Measurements from ENCODE around the gene VEZF1. TPM values are rescaled to one million over a fixed set of nuclear protein-coding genes. Genes with fewer than 3 reads are reported as not detected.

Gene VEZF1
- total RNA-seq, 4 donors from 2014 or later, result 45.3 to 76.0 (median 63.7) TPM

DNA sequence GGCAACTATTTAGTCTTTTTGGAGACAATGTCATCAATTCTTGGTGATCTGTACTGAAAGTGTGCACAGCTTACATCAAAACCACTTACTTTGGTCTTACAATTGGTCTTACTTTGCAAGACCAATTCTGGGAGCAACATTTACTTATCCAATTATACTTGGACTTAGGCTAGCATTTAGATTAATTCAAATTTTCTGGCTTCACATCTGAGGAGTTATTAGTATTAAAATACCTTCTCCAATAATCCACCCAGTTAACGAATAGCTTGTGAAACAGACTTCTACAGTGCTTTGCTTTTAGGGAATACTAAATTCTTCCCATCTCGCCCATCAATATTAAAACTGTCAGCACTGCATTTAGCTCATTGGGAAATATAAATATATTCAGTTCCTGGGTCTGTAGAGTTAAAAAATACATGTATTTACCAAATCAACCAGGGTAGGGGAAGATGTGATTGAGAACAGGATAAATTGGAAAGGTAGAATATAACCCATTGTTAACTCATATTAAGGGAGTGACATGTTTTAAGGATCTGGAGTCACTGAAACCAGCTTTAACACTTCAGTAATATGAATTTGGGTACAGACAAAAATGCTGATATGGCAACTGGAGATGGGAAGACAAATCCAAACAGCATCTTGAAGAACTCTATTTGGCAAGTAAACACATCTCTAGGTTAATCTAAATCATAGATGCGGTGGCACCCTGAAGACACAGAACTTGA is 9.2 kb upstream of the VEZF1 start:
- no peak for DNase-seq (ENCODE audit: low spot score in 2 of 2)
- H3K4me3 ChIP-seq, result no peak overlapping the region
- 71% methylated on average over 3 of the region's 3 CpGs for whole genome bisulfite sequencing
- H3K36me3 ChIP-seq, result peaks cover 10% of the 10 kb centered on the region
- H3K27me3 ChIP-seq, result no peaks in the 10 kb centered on the region
- H3K27ac ChIP-seq, result no peak overlapping the region
- TF ChIP-seq POLR2AphosphoS5 (IDR thresholded peaks at IDR 0.05) (no peak), POLR2A (IDR thresholded peaks at IDR 0.05) (no peak)
- TF ChIP-seq, protein P1, sequence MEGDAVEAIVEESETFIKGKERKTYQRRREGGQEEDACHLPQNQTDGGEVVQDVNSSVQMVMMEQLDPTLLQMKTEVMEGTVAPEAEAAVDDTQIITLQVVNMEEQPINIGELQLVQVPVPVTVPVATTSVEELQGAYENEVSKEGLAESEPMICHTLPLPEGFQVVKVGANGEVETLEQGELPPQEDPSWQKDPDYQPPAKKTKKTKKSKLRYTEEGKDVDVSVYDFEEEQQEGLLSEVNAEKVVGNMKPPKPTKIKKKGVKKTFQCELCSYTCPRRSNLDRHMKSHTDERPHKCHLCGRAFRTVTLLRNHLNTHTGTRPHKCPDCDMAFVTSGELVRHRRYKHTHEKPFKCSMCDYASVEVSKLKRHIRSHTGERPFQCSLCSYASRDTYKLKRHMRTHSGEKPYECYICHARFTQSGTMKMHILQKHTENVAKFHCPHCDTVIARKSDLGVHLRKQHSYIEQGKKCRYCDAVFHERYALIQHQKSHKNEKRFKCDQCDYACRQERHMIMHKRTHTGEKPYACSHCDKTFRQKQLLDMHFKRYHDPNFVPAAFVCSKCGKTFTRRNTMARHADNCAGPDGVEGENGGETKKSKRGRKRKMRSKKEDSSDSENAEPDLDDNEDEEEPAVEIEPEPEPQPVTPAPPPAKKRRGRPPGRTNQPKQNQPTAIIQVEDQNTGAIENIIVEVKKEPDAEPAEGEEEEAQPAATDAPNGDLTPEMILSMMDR (IDR thresholded peaks at IDR 0.05), result no peak
- no peaks in the 10 kb centered on the region for H3K9me3 ChIP-seq
- H3K4me1 ChIP-seq, result peaks cover 22% of the 10 kb centered on the region

DNA sequence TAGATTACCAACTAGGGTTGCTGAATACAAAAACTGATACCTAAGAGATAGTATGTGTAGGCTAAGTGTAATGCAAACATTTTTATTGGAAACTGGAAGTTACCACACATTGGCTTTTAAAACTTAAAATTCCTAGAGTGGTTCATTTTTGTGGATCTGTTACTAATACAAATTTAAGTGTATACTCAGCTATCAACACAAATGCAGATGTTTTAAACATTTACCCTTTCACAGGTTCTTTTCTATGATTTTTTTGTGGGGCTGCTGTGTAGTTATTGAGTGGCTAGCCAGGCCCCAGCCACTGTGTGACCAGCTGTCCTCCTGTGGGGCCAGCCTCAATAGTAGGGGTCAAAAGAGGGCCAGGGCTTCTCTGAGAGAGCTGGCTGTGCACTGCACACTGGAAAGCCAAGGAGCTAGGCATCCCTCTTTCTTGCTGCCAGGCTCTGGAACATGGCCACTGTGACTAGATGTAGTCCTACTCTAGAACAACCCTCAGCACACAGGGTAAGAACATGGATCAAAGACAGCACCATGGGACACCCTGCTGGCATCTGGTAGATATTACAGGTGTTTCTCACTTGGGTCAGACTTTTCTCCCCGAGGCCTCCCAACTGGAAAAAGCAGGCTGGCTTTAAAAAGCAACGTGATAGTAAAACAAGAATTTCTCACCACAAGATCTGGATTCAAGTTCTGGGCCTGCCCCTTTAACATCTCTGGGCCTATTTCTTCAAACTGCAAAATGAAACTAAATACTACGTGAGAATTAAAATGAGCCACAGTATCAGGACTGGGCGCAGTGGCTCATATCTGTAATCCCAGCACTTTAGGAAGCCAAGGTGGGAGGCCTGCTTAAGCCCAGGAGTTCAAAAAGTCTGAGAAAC is 7.3 kb upstream of the VEZF1 start:
- Histone ChIP-seq H3K9me3 (no peaks in the 10 kb centered on the region), H3K27ac (no peak overlapping the region), H3K36me3 (peaks cover 5% of the 10 kb centered on the region), H3K4me3 (no peak overlapping the region), H3K27me3 (no peaks in the 10 kb centered on the region), H3K4me1 (peaks cover 22% of the 10 kb centered on the region)
- 24% methylated on average over 4 of the region's 4 CpGs for WGBS
- DNase-seq (ENCODE audit: low spot score in 2 of 2), result peak in 1 of 2 donors; percentile 71
- TF ChIP-seq POLR2A (IDR thresholded peaks at IDR 0.05) (no peak), EP300 (IDR thresholded peaks at IDR 0.05) (no peak), POLR2AphosphoS5 (IDR thresholded peaks at IDR 0.05) (peak in 1 of 3 donors; percentile 60)
- TF ChIP-seq, protein P1 (IDR thresholded peaks at IDR 0.05), result peak; percentile 58 to 70

DNA sequence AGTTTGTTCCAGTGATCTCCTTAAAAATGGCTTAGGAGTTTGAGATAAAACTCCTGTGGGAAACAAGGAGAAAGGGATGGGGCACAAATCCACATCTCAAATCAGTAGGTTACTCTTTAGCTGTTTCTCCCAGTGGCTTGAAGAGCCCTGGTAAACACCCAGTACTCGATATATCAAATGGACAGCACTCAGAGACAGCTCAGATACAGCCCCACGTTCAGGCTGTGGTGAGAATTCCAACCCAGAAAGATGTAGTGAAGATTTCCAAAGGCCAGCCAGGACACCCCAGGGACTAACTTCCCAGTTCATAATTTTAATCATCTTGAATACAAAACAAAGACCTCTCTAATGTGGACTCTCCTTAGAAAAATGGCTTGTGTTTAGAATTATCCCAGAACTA is 6.4 kb upstream of the VEZF1 start:
- Histone ChIP-seq H3K27me3 (no peaks in the 10 kb centered on the region), H3K36me3 (peaks cover 5% of the 10 kb centered on the region), H3K9me3 (no peaks in the 10 kb centered on the region), H3K4me1 (peaks cover 24% of the 10 kb centered on the region), H3K27ac (no peak overlapping the region), H3K4me3 (no peak overlapping the region)
- TF ChIP-seq POLR2AphosphoS5 (IDR thresholded peaks at IDR 0.05) (no peak), EP300 (IDR thresholded peaks at IDR 0.05) (no peak), POLR2A (IDR thresholded peaks at IDR 0.05) (no peak)
- TF ChIP-seq, protein P1 (IDR thresholded peaks at IDR 0.05), result no peak
- DNase-seq (ENCODE audit: low spot score in 2 of 2), result no peak
- WGBS, result 40% methylated on average over 2 of the region's 2 CpGs

DNA sequence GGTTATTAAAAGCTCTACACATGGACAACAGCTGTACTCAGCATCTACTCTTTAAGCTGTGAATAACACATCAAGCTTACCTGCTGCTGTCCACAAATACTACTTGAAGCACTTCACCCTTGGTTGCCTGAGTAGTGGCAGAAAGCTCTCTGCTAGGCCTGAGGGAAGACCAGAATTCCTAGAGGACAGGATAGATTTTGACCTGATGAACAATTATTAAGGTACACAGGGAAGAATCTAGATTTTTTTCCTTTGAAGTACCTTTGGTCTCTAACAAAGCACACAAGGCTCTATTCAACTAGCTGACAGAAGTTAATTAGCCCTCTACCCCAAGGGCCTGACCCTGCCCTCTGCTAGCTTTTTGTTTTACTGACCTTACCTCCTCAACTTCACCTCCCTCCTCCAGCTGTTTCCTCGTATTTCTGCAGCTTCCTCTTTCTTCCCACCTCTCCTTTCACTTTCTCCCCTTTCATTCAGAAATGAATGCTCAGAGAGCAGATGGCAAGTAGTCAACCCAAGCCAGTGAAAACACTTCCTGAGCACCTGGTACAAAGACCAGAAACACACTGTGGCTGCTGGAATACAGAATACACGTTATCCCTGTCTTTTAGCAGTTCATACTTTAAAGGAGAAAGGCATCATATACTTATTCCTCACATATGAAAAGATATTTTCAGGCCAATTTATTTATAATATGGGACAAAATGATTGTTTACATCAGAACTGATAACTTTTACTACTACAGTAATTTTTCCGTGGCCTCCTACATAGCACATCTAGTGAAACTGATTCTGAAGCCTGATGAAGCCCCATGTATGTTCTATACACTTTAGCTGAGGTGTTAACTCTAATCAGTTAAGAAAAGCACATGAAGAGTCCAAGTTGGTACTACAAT is 5.7 kb upstream of the VEZF1 start:
- 38% methylated on average over 3 of the region's 3 CpGs for WGBS
- no peak overlapping the region for H3K4me3 ChIP-seq
- TF ChIP-seq POLR2AphosphoS5 (IDR thresholded peaks at IDR 0.05) (no peak), POLR2A (IDR thresholded peaks at IDR 0.05) (no peak), EP300 (IDR thresholded peaks at IDR 0.05) (no peak)
- TF ChIP-seq, protein P1 (IDR thresholded peaks at IDR 0.05), result no peak
- no peak for DNase-seq (ENCODE audit: low spot score in 2 of 2)
- H3K9me3 ChIP-seq, result no peaks in the 10 kb centered on the region
- peaks cover 5% of the 10 kb centered on the region for H3K36me3 ChIP-seq
- peaks cover 28% of the 10 kb centered on the region for H3K4me1 ChIP-seq
- no peak overlapping the region for H3K27ac ChIP-seq
- no peaks in the 10 kb centered on the region for H3K27me3 ChIP-seq
